Amygdala (tissue), 56 donors: ENCODE measurements around the gene MAT2A.

ENCODE experiments used
- DNase-seq, 56 donors: peaks; one replicate each; lab custom pipeline; 2025; lab: John Stamatoyannopoulos, UW

The MAT2A gene

DNA sequence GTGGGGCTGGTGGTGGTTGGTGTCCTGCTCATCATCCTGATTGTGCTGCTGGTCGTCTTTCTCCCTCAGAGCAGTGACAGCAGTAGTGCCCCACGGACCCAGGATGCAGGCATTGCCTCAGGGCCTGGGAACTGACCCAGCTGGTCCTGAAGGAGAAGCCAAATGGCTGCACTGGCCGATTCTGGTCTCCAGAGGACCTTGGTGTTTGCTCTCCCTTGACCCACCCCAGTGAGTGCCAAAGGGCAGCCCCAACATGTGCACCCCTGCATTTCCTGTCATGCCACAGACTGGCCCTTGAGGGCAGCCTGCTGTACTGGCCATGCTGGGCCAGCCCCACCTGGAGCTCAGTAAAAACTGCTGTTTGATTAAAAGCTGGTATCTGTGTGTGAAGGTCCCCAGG is 54.1 kb downstream of the MAT2A start:
- no peak for DNase-seq
